ENCODE measurements around the gene PRKAG2.

PRKAG2 gene

DNA sequence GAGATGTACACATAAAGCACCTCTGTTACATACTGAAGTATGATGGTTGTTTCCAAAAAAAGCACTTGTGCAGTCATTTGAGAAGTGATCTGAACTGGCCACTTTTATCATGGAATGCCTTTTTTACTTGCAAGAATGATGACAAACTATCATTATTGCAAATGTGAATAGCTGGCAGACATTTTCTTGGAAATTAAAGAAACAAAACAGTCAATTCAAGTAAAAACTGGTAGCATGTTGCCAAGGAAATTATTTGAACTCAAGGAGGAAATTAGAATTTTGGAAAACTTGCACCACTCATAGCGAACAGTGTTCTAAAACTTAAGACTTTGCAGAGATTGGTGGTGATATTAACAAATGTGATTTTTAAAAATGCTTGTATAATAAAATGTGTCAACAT is 363.8 kb downstream of the PRKAG2 start:
- DNase-seq (ENCODE audit: low read depth) = no peak

DNA sequence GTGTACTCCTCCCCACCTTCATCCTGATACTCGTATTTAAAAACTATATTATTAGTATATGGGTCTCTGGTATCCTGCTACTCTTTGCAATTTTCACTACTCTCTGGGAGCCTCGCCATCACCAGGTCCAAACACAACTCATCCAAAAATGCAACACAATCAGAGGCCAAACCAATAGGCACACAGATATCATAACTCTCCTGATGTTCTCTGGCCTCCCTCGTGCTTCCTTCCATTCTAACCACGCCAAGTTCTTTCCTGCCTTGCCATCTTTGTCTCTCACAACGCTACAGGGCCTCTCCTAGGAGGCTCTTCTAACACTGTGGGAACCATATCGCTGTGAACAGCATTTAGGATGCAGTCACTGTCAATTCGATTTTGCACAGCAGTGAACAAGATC is 364.6 kb downstream of the PRKAG2 start:
- DNase-seq (ENCODE audit: low read depth) = no peak

DNA sequence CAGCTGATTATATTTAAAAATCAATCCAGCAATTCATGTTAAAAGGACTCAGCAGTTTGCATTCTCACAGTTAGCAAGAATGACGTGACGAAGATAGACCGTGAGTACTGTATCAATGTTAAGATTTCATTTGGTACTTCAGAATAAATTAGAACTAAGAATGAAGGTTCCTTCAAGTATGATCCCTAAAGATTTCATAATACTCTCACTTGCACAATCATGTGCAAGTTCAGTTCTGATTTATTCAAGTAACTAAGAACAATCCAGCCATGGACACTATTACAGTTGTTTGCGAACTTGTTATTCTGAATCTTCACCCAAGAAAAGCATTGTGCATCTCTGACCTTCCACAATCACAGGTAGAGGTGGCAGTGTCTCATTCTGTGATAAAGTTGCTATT is 365.0 kb downstream of the PRKAG2 start:
- no peak for DNase-seq (ENCODE audit: low read depth)

DNA sequence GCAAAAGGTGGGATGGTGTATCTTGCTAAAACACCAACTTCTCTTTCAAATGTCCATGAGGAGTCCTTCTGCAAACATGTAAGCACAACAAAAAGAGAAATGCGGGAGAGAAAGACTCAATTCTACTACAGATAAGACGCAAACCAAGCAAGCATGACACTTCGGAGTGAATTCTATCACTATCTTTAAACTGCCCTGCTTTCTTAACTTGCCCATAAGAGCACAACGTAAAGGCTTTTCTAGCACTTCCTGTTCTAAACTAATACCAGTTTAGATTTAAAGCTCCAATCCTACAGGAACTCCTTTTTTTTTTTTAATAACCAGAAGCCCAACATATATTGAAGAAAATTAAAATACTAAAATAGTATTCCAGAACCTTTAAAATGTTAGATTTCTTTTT is 365.6 kb downstream of the PRKAG2 start:
- DNase-seq (ENCODE audit: low read depth) = no peak

DNA sequence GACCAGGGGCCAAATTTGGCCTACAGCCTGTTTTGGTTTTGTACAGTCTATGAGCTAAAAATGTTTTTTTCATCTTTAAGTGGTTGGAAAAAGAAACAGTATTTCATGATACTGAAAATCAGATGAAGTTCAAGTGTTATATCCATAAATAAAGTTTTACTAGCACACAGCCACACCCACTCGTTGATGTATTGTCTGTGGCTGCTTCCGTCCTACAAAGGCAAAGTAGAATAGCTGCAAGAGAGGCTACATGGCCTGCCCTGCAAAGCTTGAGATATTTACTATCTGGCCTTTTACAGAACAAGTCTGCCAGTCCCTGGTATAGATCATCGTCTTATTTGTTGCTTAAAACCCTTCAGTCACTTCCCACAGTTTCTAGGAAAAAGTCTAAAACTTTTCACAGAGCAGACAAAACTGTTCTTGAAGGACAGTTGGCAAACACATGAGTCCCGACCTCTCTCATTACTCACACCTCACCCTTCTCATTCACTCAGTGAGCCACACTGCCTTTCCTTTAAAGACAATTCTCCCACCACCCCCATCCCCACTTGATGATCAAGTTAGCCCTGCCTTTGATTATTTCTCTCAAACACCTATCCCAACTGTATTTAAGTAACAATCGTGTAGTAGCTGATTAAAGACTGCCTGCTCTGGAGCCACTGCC is 367.1 kb downstream of the PRKAG2 start:
- no peak for DNase-seq (ENCODE audit: low read depth)

DNA sequence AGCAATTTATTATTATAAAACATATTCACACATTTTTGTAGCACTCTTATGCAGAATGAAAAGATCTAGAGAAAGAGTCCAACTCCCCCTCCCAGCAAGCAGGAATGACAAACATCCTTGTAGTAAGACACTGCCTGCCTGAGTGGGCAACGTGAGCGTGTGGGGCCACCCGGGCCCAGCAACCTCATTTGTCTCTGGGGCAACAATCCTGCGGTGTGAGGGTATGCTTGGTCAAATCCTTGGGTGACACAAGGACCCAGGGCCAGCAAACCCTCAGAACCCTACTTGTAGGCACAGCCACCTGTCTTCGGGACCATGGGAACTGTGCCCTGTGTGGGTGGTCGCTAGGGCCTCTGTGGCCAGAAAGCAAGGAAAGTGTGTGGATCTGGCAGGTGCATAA is 367.9 kb downstream of the PRKAG2 start:
- DNase-seq (ENCODE audit: low read depth) = no peak

DNA sequence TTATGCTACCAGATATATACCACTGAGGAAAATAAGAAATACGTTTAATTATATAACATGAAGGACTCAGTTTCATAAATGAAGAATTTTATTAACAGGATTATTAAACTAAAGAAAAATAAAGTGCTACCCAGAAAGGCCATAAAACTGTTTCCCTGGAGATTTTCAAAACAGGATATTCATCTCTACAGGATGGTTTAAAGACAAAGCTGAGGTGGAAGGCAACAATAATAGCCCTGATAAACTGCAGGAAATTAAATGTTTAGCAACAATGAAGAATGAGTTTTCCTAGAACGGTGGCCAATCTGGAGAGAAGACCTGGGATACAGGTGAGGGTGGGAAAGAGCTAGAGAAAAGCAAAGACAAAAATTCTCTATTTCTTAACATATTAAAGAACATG is 369.1 kb downstream of the PRKAG2 start:
- no peak for DNase-seq (ENCODE audit: low read depth)

DNA sequence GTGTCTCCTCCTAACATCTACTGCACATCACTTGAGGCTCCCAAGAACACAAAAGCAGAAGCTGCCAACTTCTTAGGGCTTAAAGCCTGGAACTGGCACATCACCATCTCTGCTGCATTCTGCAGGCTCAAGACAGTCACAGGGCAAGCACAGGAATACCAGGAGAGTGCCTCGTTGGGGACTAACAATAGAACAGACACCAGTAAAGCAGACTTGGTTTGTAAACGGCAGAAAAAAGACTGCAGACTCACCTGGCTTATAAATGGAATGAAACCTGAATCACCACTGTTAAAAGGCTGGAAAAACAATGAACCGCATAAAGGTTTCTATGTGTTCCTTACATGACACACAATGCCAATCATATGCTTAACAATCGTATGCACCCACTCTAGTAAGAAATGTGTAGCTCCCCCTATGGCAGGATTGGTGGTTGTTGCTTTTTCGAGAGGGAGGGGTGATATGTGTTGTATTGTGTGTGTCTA is 370.0 kb downstream of the PRKAG2 start:
- no peak for DNase-seq (ENCODE audit: low read depth)

Measured in HS-5 (cell line).